Memory B cell (primary cell): ENCODE results near the gene FAM167B.
"Not testable (repeated sequence)": the region's sequence is repeated elsewhere in the genome, so short reads cannot be mapped to it uniquely, and the experiment has no call there.

Experiments used
- ATAC-seq: fragments of 150-1000 bp; cut with Tn5 transposase; 2 replicates; pipeline ENCODE4 v1.10.0; 2021; ENCODE audit warnings: low read depth, mild to moderate bottlenecking, moderate library complexity
- DNase-seq, 2 donors: peaks; one replicate each; pipeline ENCODE4 v3.0.0; 2022; ENCODE audit warnings: low spot score in 2 of 2
- H3K27ac Mint-ChIP-seq: one replicate; pipeline ENCODE4 v1.8.0; 2022; ENCODE audit warnings: mild to moderate bottlenecking, moderate library complexity, mixed read lengths
- H3K27me3 Mint-ChIP-seq: one replicate; pipeline ENCODE4 v1.8.0; 2022; ENCODE audit warnings: mixed read lengths
- H3K36me3 Mint-ChIP-seq: one replicate; pipeline ENCODE4 v1.8.0; 2022; ENCODE audit warnings: mild to moderate bottlenecking, mixed read lengths
- H3K4me1 Mint-ChIP-seq: one replicate; pipeline ENCODE4 v1.8.0; 2022; ENCODE audit warnings: mixed read lengths
- H3K4me3 Mint-ChIP-seq: one replicate; pipeline ENCODE4 v1.8.0; 2022; ENCODE audit warnings: mild to moderate bottlenecking, moderate library complexity, mixed read lengths
- H3K9me3 Mint-ChIP-seq: one replicate; pipeline ENCODE4 v1.8.0; 2022; ENCODE audit warnings: mixed read lengths

Gene FAM167B

GRCh38 chr1:32289256-32289655, 42.2 kb downstream of the FAM167B start:
- ATAC-seq: no peak
- Mint-ChIP-seq H3K4me3 (no peak overlapping the region), H3K27ac (no peak overlapping the region), H3K36me3 (peaks cover 7% of the 10 kb centered on the region), H3K27me3 (no peaks in the 10 kb centered on the region), H3K9me3 (no peaks in the 10 kb centered on the region), H3K4me1 (peaks cover 10% of the 10 kb centered on the region)
- DNase-seq: no peak

GRCh38 chr1:32291145-32291707, 44.2 kb downstream of the FAM167B start:
- DNase-seq (no peak), ATAC-seq (no peak)
- Mint-ChIP-seq H3K4me3 (peak overlapping the region; percentile 99), H3K36me3 (peaks cover 3% of the 10 kb centered on the region), H3K27me3 (no peaks in the 10 kb centered on the region), H3K27ac (peak overlapping the region; percentile 91), H3K4me1 (peaks cover 21% of the 10 kb centered on the region), H3K9me3 (no peaks in the 10 kb centered on the region)

DNA sequence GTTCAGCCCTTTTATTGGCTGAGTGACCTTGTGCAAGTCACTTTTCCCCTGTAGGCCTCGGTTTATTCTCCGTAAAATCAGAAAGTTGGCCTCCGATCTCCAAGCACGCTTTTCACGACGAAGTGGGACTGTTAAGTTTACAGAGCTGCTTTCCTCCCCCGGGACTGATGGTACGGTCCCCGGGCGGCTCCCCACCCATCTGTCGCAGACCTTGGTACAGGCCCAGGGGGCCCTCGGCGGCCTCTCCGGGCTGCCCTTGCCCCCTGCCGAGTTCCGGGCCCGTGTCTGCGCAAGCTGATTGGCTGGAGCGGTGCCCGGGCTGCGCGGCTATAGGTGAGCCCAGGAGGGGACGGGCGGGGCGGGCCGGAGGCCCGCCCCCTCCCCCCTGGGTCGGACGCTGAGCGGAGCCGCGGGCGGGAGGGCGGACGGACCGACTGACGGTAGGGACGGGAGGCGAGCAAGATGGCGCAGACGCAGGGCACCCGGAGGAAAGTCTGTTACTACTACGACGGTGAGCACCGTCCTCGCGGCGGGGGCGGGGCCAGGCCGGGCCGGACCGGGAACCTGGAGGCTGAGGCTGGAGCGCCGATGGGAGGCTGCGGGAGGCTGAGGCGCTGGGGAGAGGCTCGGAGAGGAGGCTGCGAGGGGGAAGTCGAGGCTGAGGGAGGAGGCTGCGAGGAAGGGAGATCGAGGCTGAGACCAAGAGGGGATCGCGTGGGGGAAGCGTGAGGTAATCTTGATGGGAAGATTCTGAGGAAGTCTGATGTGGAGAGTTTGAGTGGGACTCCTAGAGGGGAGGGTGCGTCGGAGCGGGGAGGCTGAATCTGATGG, 44.9 kb downstream of the FAM167B start, which contains the start of gene HDAC1:
TSS of gene HDAC1 (plus strand) at position 376 of the 831 bp plus-strand sequence. CDS start at position 463, 87 bp downstream.
- Mint-ChIP-seq H3K36me3 (peaks cover 8% of the 10 kb centered on the region), H3K4me1 (peaks cover 27% of the 10 kb centered on the region), H3K4me3 (peak within 1 kb of the TSS; percentile 99), H3K27ac (peak within 1 kb of the TSS; percentile 91), H3K9me3 (no peaks in the 10 kb centered on the region), H3K27me3 (no peaks in the 10 kb centered on the region)
- DNase-seq (peak; percentile 91 to 94), ATAC-seq (peak; percentile 94)

- peaks cover 20% of the 10 kb centered on the region for H3K36me3 Mint-ChIP-seq
Observed at GRCh38 chr1:32298211-32298610, 51.2 kb downstream of the FAM167B start.

More at GRCh38 chr1:32298211-32298610, 51.2 kb downstream of the FAM167B start:
- ATAC-seq, H3K27me3 Mint-ChIP-seq, H3K4me3 Mint-ChIP-seq, DNase-seq, H3K27ac Mint-ChIP-seq, H3K9me3 Mint-ChIP-seq: not testable (repeated sequence)
- peaks cover 32% of the 10 kb centered on the region for H3K4me1 Mint-ChIP-seq
